OCI-LY1 (cell line): ENCODE measurements around the gene HELZ2.

Source experiments
- CTCF ChIP-seq: fragments of 200-600 bp; sonication (generic), shearing (Covaris generic); IDR thresholded peaks from 2 replicates; pipeline ENCODE4 v1.5.1; 2017; ENCODE audit warnings: mild to moderate bottlenecking, antibody characterized with exemption, low read length, moderate library complexity, mixed read lengths
- EZH2 ChIP-seq: fragments of 200-600 bp; sonication (generic), shearing (Covaris generic); IDR thresholded peaks from 2 replicates; pipeline ENCODE4 v1.8.0; 2017; ENCODE audit warnings: borderline replicate concordance, mixed run types, mild to moderate bottlenecking, antibody characterized with exemption, low read length, moderate library complexity, mixed read lengths

- no peak for TF ChIP-seq CTCF
- no peak for TF ChIP-seq EZH2
These were observed 31.3 kb downstream of the HELZ2 start for GRCh38 chr20:63542696-63543095.
